HUES64 (cell line): ENCODE results near the gene CD244. TPM values are rescaled to one million over a fixed set of nuclear protein-coding genes. Genes with fewer than 3 reads are reported as not detected.
"Not testable (repeated sequence)": the region's sequence is repeated elsewhere in the genome, so short reads cannot be mapped to it uniquely, and the experiment has no call there.

ENCODE experiments used
- H3K27ac ChIP-seq: 2 replicates; pipeline ENCODE4 v1.7.0; 2013; ENCODE audit warnings: low read depth, low read length, inconsistent platforms
- H3K27me3 ChIP-seq: 2 replicates; pipeline ENCODE4 v1.6.1; 2013; ENCODE audit warnings: mild to moderate bottlenecking, low read length; ENCODE audit not compliant: insufficient read depth
- H3K36me3 ChIP-seq: 2 replicates; pipeline ENCODE4 v1.6.1; 2013; ENCODE audit warnings: mild to moderate bottlenecking, low read length; ENCODE audit not compliant: insufficient read depth
- H3K4me1 ChIP-seq: 2 replicates; pipeline ENCODE4 v1.6.1; 2013; ENCODE audit warnings: mild to moderate bottlenecking, low read length, moderate library complexity; ENCODE audit not compliant: insufficient read depth
- H3K4me3 ChIP-seq: 2 replicates; pipeline ENCODE4 v1.5.1; 2013; ENCODE audit warnings: mild to moderate bottlenecking, low read length, moderate library complexity
- H3K9ac ChIP-seq: 2 replicates; pipeline ENCODE4 v1.6.1; 2013; ENCODE audit warnings: mild to moderate bottlenecking, low read depth, low read length
- H3K9me3 ChIP-seq: 2 replicates; pipeline ENCODE4 v1.6.1; 2013; ENCODE audit warnings: low read depth, low read length; ENCODE audit not compliant: insufficient read depth
- WGBS: fragments of 150-250, 120-280 bp; methylation state at CpG from one replicate; pipeline ENCODE4 v1.1.7; 2013; ENCODE audit warnings: missing lambda C conversion rate; 5-methylcytosine and 5-hydroxymethylcytosine counted together
- polyA plus RNA-seq, 2 experiments: library from polyadenylated mRNA; stranded (reverse); fragments of 50-300 nt; gene quantifications; one replicate each; pipeline ENCODE4 v1.2.3, GENCODE V29; 2013

CD244 gene, protein sequence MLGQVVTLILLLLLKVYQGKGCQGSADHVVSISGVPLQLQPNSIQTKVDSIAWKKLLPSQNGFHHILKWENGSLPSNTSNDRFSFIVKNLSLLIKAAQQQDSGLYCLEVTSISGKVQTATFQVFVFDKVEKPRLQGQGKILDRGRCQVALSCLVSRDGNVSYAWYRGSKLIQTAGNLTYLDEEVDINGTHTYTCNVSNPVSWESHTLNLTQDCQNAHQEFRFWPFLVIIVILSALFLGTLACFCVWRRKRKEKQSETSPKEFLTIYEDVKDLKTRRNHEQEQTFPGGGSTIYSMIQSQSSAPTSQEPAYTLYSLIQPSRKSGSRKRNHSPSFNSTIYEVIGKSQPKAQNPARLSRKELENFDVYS
- polyA plus RNA-seq (2013, experiment 1 of 2) = not detected
- not detected for polyA plus RNA-seq (2013, experiment 2 of 2)

DNA sequence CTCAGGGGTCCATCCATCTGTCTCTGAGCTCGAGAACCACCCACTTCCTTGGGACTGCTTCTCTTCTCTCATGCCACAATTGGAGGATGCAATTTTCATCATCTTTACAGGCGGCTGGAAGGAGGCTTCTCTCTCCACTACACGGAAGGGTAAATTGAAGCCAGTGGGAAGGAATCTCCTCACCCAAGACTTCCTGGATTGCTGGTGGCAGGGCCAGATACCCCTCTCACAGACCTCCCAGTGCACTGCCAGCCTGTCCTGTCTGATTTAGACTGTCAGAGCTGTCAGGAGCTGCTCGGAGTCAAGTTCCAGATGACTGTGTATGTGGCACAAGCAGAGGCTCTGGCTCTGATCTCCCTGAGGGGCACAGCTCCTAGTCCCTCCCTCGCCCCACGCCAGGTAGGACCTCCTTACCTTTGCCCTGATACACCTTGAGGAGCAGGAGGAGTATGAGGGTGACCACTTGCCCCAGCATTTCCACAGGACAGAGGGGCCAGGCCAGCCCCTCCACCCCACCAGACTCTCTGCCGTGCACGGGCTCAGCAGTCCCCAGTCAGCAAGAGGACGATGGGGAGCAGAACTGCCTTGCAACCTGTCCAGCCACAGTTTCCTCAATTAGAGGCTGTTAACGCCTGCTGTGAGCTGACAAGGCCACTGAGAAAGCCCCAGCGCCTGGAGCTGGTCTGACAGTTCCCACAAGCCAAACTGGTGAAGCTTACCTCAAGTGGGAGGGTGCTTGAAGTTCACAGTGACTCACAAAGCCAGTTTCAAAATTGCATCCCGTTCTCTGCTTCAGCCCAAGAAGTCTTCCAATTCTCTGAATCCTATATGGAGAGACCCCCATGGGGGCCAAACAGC, at the start of gene CD244:
Gene CD244 (minus strand): TSS at position 685 of the 858 bp plus-strand sequence. CDS start 210 bp downstream, at position 475.
- Histone ChIP-seq H3K4me3 (no peak within 1 kb of the TSS), H3K27ac (no peak within 1 kb of the TSS), H3K27me3 (no peaks in the 10 kb centered on the region), H3K9me3 (no peaks in the 10 kb centered on the region), H3K4me1 (no peaks in the 10 kb centered on the region), H3K36me3 (no peaks in the 10 kb centered on the region), H3K9ac (no peak within 1 kb of the TSS)
- 59% methylated on average over 12 of the region's 12 CpGs for WGBS

DNA sequence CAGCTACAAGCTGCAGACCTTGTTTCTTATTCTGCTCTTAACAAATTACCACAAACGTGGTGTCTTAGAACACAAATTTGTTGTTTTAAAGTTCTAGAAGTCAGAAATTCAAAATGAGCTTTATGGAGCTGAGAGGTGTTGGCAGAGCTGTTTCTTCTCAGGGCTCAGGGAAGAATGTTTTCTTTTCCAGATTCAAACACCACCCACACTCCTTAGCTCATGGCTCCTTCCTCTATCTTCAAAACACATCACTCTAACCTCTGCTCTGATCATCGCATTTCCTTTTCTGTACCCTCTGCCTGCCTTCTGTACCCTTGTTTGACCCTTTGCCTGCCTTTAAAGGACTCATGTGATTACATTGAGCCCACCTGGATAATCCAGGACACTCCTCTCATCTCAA, 49.2 kb upstream of the CD244 start:
- Histone ChIP-seq H3K27ac (no peak overlapping the region; the same call in 1 of the 2 replicates), H3K4me1 (peaks cover 9% of the 10 kb centered on the region; the same call in 1 of the 2 replicates), H3K36me3 (no peaks in the 10 kb centered on the region), H3K27me3 (no peaks in the 10 kb centered on the region), H3K9ac (no peak overlapping the region), H3K9me3 (no peaks in the 10 kb centered on the region), H3K4me3 (no peak overlapping the region)
- 86% methylated on average over 2 of the region's 2 CpGs for WGBS

DNA sequence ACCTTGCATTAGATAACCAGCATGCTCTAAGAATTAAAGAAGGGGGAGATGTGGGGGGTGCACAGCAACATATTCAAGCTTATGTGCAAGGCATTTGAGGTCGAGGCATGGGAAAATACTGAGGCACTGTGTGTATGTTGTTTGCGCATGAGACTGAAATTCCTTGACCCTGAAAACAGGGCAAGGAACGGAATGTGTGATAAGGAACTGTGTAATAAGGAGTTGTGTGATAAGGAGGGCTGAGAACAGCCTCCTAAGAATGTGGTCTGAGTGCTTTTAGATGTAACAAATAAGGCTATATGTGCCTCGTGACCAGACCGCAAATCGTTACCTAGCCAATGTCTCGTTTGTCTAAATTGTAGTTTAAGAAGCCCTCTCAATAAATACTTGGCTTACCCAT, 48.8 kb upstream of the CD244 start:
- Histone ChIP-seq H3K27me3 (no peaks in the 10 kb centered on the region), H3K9ac (no peak overlapping the region), H3K4me3 (no peak overlapping the region), H3K9me3 (no peaks in the 10 kb centered on the region), H3K27ac (no peak overlapping the region; the same call in 1 of the 2 replicates), H3K36me3 (no peaks in the 10 kb centered on the region), H3K4me1 (peaks cover 9% of the 10 kb centered on the region; the same call in 1 of the 2 replicates)
- 90% methylated on average over 7 of the region's 7 CpGs for WGBS

- no peak overlapping the region for H3K4me3 ChIP-seq
- H3K9me3 ChIP-seq = no peaks in the 10 kb centered on the region
- H3K27ac ChIP-seq = no peak overlapping the region
- no peak overlapping the region for H3K9ac ChIP-seq
- 73% methylated on average over 5 of the region's 6 CpGs for WGBS
- peaks cover 9% of the 10 kb centered on the region; the same call in 1 of the 2 replicates for H3K4me1 ChIP-seq
- H3K36me3 ChIP-seq = no peaks in the 10 kb centered on the region
- no peaks in the 10 kb centered on the region for H3K27me3 ChIP-seq
Measured at GRCh38 chr1:160910170-160910750, 47.6 kb upstream of the CD244 start.

GRCh38 chr1:160907976-160908375, 45.3 kb upstream of the CD244 start:
- Histone ChIP-seq H3K9ac (no peak overlapping the region), H3K27me3 (no peaks in the 10 kb centered on the region), H3K36me3 (no peaks in the 10 kb centered on the region), H3K4me3 (no peak overlapping the region), H3K27ac (no peak overlapping the region), H3K9me3 (no peaks in the 10 kb centered on the region), H3K4me1 (no peaks in the 10 kb centered on the region)
- 93% methylated on average over 7 of the region's 7 CpGs for WGBS

DNA sequence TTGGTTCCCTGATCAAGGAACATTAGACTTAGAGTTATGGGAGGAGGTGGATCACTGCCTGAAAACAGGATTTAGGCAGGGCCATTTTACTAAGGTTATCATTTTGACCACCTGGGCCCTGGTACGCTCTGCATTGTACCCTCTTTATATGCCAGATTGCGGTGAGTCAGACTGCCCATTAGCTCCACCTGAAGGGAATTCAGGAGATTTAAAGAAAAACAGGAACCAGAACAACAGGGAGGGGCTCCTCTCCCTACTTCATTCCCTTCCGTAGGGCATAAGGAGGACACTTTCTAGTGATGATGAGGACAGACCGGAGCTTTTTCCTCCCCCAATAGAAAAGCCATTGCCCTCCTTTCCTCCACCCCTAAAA, 42.9 kb upstream of the CD244 start:
- Histone ChIP-seq H3K27ac (no peak overlapping the region), H3K4me3 (no peak overlapping the region), H3K4me1 (no peaks in the 10 kb centered on the region), H3K36me3 (no peaks in the 10 kb centered on the region), H3K9ac (no peak overlapping the region), H3K27me3 (no peaks in the 10 kb centered on the region), H3K9me3 (no peaks in the 10 kb centered on the region)
- 77% methylated on average over 4 of the region's 4 CpGs for WGBS

DNA sequence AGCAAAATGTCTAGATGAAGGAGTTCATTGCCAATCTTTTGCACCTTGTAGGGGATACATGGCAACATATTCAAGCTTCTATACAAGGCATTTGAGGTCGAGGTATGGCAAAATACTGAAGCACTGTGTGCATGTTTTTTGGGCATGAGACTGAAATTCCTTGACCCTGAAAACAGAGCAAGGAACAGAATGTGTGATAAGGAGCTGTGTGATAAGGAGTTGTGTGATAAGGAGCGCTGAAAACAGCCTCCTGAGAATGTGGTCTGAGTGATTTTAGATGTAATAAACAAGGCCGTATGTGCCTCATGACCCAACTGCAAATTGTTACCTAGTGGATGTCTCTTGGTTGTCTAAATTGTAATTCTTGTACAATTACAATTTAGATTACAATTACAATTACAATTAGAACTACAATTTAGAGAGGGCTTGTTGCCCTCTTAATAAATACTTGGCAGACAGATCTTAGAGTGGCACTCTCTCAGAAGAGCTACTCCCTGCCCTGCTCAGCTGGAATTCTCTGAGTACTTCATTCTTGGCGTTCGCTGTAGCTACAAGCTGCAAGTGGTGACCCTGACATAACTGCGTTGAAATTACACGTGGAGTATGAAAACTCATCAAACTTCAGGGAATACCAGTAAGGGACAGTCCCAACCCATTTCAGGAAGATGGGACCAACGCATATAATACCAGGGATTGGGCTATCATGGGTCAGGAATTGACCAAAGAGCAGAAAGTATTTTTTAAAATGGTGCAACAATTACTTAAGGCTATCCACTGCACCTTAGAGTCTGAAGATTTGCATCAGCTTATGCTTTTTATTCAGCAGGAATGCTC, 42.3 kb upstream of the CD244 start:
- no peaks in the 10 kb centered on the region for H3K27me3 ChIP-seq
- H3K27ac ChIP-seq = no peak overlapping the region
- H3K9ac ChIP-seq = no peak overlapping the region
- H3K9me3 ChIP-seq = no peaks in the 10 kb centered on the region
- WGBS = 86% methylated on average over 8 of the region's 8 CpGs
- H3K4me1 ChIP-seq = no peaks in the 10 kb centered on the region
- no peaks in the 10 kb centered on the region for H3K36me3 ChIP-seq
- H3K4me3 ChIP-seq = no peak overlapping the region

- H3K4me1 ChIP-seq, H3K4me3 ChIP-seq, H3K27me3 ChIP-seq, H3K9me3 ChIP-seq, H3K9ac ChIP-seq, H3K27ac ChIP-seq, H3K36me3 ChIP-seq: not testable (repeated sequence)
- 93% methylated on average over 1 of the region's 1 CpG for WGBS
Measured at GRCh38 chr1:160902251-160902650, 39.6 kb upstream of the CD244 start.

DNA sequence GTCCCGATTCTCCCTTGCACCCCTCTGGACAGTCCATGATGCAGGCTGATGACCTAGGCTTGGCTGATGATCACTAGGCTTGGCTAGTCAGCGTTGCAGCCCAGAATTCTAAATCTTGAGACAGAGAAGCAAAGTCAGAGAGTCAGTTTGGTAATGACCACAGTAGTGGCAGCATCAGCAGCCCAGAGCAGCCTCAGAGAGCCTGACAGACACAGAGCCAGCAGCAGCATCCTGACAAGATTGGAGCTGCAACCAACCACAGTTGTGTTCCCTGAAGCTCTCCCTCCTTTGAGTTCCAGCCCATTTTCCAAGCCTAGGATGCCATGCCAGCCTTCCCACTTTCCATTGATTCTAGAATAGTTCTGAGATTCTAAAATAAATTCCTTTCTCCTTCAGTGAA, 39.1 kb upstream of the CD244 start:
- WGBS = 89% methylated on average over 2 of the region's 2 CpGs
- no peaks in the 10 kb centered on the region for H3K9me3 ChIP-seq

GRCh38 chr1:160900683-160901082, 38.0 kb upstream of the CD244 start:
- 65% methylated on average over 2 of the region's 3 CpGs for WGBS
- H3K9ac ChIP-seq, H3K36me3 ChIP-seq, H3K27me3 ChIP-seq, H3K4me1 ChIP-seq, H3K9me3 ChIP-seq, H3K27ac ChIP-seq, H3K4me3 ChIP-seq: not testable (repeated sequence)

More for the DNA sequence above, 39.1 kb upstream of the CD244 start:
- no peak overlapping the region for H3K9ac ChIP-seq
- H3K4me1 ChIP-seq = no peaks in the 10 kb centered on the region
- H3K27ac ChIP-seq = no peak overlapping the region
- H3K4me3 ChIP-seq = no peak overlapping the region
- no peaks in the 10 kb centered on the region for H3K36me3 ChIP-seq
- H3K27me3 ChIP-seq = no peaks in the 10 kb centered on the region
